ENCODE measurements around the gene ERI3. TPM values are rescaled to one million over a fixed set of nuclear protein-coding genes. Genes with fewer than 3 reads are reported as not detected.

Gene ERI3
- total and polyA plus RNA-seq, 9 of the 15 experiments (the other 6 are each of a cell fraction or from before 2014, with no cell fraction given), result 47.8 to 93.4 (median 67.2) TPM

- Histone ChIP-seq H3K4me3 (no peak overlapping the region), H4K20me1 (replicated peaks; ENCODE audit: control insufficient read depth, insufficient read depth, low read length) (no peaks in the 10 kb centered on the region; the same call in 1 of the 2 replicates), H3K4me2 (ENCODE audit: insufficient read depth, low read length) (no peak overlapping the region), H3K79me2 (ENCODE audit: control insufficient read depth, insufficient read depth, low read length) (peaks cover 10% of the 10 kb centered on the region; the same call in 1 of the 3 replicates), H3K9me3 (replicated peaks; ENCODE audit: control insufficient read depth, insufficient read depth, low read depth, low read length) (no peaks in the 10 kb centered on the region), H3K27me3 (ENCODE audit: control insufficient read depth in 2 of 2, insufficient read depth in 2 of 2, low read length in 2 of 2) (no peaks in the 10 kb centered on the region), H3K9ac (ENCODE audit: insufficient read depth in 1 of 2, low read depth in 2 of 2, low read length in 2 of 2) (no peak overlapping the region), H3K36me3 (ENCODE audit: control insufficient read depth, insufficient read depth, low read length) (peaks cover 41% of the 10 kb centered on the region), H3K4me1 (replicated peaks in 1 of 2; ENCODE audit: control insufficient read depth in 2 of 2, insufficient read depth in 2 of 2, low read length in 2 of 2) (no peaks in the 10 kb centered on the region), H2AFZ (ENCODE audit: low read depth, low read length) (no peak overlapping the region), H3K27ac (ENCODE audit: extremely low read depth, low read depth, low read length) (no peak overlapping the region), H3K9me1 (ENCODE audit: control insufficient read depth, insufficient read depth, low read length) (no peaks in the 10 kb centered on the region)
- ChIA-PET CTCF (ENCODE audit: low intra/inter-chr PET ratio) (no interaction called here), POLR2A (interaction anchor here (1.0 kb wide), 1 partner anchor 49 kb away, joined by 4 read pairs; no protein-coding TSS in a partner anchor)
- no peak for ATAC-seq
- no TSS peak for BruUV-seq (replicated peaks)
- no peak for DNase-seq (ENCODE audit: extremely low read depth in 1 of 4, low spot score in 3 of 4)
- TF ChIP-seq, protein P1, sequence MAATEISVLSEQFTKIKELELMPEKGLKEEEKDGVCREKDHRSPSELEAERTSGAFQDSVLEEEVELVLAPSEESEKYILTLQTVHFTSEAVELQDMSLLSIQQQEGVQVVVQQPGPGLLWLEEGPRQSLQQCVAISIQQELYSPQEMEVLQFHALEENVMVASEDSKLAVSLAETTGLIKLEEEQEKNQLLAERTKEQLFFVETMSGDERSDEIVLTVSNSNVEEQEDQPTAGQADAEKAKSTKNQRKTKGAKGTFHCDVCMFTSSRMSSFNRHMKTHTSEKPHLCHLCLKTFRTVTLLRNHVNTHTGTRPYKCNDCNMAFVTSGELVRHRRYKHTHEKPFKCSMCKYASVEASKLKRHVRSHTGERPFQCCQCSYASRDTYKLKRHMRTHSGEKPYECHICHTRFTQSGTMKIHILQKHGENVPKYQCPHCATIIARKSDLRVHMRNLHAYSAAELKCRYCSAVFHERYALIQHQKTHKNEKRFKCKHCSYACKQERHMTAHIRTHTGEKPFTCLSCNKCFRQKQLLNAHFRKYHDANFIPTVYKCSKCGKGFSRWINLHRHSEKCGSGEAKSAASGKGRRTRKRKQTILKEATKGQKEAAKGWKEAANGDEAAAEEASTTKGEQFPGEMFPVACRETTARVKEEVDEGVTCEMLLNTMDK (IDR thresholded peaks at IDR 0.05; ENCODE audit: borderline replicate concordance, insufficient read depth, low read depth, low read length, poor library complexity, severe bottlenecking), result no peak
- no peak for TF ChIP-seq MXI1 (IDR thresholded peaks at IDR 0.05; ENCODE audit: low read depth, low read length)
- TF ChIP-seq ILF3 (IDR thresholded peaks at IDR 0.05; ENCODE audit: borderline replicate concordance), result no peak
- TF ChIP-seq GTF2F1 (IDR thresholded peaks at IDR 0.05; ENCODE audit: low read depth, low read length), result no peak
- in situ Hi-C loops (cut with MboI) (no loop called here), intact Hi-C loops (cut with micrococcal nuclease) (no loop called here)
- 84% methylated on average over 4 of the region's 4 CpGs for WGBS (ENCODE audit: insufficient coverage, low coverage, missing lambda C conversion rate)
- FAIRE-seq, result no peak
Observed at GRCh38 chr1:44339731-44340130, 15.3 kb downstream of the ERI3 start.
